ENCODE data around the gene LRFN2.

DNA sequence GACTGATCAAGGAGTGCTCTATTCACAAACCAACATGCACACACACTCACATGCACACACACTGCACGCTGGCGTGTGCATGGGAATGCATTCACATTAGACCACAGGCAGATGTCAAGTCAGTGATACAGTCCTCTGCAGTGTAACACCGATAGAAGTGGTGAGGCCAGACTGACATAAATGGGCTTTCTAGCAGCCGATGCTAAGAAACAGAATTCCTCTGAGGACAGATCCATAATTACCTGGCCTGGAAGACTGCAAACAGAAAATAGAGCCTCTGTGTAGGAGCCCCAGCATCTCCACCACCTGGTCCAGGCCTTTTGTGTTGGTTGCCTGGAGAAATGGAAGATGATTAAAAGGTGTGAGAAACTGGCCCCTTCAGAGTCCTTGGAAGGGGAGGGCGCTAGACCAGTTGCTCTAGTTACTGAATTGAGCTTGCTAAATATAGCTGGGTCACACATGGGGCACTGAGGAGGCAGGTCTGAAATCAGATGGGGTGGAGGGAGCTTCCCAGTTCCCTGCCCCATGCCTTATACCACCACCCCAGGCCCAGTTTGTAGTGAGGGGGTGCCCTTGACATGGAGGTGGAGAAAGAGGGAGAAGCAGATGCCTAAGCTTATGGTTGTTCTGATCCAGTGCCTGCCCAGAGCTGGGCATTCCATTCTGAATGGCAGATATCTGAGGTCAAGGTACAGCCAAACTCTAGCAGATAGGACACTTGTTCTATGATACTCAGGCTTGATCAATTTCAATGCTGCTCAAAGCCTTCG lies 233.8 kb downstream of the LRFN2 start:
- TF ChIP-seq, protein P1, sequence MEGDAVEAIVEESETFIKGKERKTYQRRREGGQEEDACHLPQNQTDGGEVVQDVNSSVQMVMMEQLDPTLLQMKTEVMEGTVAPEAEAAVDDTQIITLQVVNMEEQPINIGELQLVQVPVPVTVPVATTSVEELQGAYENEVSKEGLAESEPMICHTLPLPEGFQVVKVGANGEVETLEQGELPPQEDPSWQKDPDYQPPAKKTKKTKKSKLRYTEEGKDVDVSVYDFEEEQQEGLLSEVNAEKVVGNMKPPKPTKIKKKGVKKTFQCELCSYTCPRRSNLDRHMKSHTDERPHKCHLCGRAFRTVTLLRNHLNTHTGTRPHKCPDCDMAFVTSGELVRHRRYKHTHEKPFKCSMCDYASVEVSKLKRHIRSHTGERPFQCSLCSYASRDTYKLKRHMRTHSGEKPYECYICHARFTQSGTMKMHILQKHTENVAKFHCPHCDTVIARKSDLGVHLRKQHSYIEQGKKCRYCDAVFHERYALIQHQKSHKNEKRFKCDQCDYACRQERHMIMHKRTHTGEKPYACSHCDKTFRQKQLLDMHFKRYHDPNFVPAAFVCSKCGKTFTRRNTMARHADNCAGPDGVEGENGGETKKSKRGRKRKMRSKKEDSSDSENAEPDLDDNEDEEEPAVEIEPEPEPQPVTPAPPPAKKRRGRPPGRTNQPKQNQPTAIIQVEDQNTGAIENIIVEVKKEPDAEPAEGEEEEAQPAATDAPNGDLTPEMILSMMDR (IDR thresholded peaks at IDR 0.05; ENCODE audit: low read depth, low read length, poor library complexity, severe bottlenecking) = no peak
- TF ChIP-seq EZH2phosphoT487 (IDR thresholded peaks at IDR 0.05; ENCODE audit: borderline replicate concordance, low read length) = no peak
